ELF-1 (cell line): ENCODE results near the gene SREBF1.
"Not testable (repeated sequence)": the region's sequence is repeated elsewhere in the genome, so short reads cannot be mapped to it uniquely, and the experiment has no call there.

ENCODE experiments used
- DNase-seq: peaks from one replicate; pipeline ENCODE4 v3.0.0-alpha.2; 2016; ENCODE audit warnings: low read depth, low spot score

The SREBF1 gene

DNA sequence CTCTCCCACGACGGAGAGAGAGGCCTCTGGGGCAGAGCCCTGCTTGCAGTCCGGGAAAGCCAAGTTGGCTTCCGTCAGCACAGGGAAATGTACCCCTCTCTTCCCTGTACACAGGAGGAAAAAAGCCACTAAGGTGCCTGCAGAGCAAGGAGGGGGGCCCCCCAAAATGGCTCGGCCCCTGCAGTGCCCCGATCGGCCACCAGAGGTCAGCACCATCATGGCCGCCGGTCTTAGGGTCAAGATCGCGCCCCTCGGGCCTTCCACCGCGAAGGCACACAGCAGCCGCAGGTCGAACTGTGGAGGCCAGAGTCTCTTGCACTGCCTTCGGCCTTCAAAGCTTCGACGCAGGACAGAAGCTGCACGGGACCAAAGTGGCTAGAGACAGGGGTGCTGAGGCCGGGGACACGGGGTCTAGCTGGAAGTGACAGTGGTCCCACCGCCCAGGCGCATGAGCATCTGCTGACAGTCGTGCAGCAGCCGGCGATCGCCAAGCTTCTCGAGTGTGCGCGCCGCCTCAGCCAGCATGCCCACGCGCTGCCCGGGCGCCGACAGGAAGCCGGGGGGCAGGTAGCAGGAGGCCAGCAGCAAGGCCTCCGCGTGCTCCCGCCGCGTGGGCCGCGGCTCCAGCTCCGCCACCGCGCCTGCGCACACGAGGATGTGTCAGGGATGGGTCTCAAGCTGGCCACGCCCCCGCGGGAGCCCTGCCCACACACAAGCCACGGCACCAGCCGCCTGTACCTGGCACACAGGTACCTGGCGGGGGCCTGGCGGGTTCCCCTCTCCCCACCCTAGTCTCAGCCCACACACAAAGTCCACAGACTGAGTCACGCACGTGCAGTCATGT lies 24.4 kb downstream of the SREBF1 start:
- peak; percentile 91 for DNase-seq

DNA sequence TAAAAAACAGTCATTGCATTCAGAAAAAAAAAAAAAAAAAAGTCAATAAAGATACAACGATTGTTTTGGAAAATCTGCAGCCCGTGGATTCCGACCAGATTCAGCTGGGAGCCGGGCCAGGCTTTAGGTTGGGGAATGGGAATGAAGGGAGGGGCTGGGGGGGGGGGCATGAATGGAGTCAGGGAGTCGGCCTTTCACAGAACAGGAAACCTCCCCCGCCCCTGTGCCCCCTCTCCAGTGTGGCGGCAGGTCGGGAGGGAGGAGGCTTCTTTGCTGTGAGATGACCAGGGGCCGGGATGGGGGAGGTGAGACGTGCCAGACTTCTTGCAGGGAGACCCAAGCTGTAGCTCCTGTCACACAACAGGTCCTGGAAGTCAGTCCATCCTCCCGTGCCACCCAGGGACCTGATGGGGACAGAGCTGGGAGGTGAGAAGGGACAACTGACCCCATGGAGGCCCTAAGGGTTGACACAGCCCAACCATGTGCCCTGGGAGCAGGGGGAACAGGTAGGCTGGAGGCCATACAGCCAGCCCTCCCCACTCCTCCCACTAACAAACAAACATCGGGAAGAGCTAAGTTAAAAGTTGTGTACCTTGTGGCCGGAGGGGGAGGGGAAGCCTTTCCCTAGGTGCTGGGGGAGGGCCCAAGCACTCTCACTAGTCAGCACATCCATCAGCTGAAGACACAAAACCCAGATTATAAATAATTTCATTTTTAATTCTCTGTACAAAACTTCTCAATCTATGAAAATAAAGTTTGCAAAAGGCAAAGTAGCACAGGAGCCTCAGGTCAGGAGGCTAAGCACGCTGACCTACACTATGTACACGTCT lies 25.2 kb downstream of the SREBF1 start:
- peak; percentile 73 for DNase-seq

- DNase-seq, result no peak
These were observed 25.9 kb downstream of the SREBF1 start for GRCh38 chr17:17810895-17811248.

GRCh38 chr17:17810084-17810894 lies 26.5 kb downstream of the SREBF1 start:
- peak; percentile 90 for DNase-seq

- no peak for DNase-seq
These were observed 27.2 kb downstream of the SREBF1 start for GRCh38 chr17:17809531-17810083.

DNA sequence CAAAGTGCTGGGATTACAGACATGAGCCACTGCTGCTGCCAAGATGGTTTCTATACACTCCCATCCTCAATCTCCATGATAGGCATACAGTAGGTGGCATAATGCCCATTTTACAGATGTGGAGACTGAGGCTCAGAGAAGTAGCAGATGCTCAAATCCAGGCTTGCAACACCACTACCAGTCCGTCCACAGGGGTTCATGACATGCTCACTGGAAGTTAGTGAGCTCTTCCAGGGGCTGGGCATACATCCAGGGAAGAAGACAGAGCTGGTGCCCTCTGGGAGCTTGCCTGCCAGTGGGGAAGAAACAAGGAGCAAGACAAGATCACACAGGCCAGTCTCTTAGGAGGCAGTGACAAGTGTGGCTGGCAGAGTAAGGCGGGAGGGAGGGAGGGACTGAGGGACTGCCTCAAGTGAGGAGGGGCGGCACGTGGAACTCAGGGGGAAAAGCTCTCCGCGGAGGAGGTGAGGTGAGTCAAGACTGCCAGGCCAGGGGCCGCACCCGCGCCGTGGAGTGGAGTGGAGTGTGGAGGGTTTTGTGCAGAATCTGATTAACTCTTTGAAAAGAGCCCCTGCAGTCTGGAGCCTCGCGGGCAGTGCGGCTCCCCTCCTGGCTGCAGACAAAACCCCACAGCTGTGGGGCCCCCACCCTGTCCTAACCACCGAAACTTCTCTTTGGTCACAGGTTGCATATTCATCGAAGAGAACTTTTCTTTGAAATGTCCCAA lies 27.9 kb downstream of the SREBF1 start:
- DNase-seq, result no peak

DNA sequence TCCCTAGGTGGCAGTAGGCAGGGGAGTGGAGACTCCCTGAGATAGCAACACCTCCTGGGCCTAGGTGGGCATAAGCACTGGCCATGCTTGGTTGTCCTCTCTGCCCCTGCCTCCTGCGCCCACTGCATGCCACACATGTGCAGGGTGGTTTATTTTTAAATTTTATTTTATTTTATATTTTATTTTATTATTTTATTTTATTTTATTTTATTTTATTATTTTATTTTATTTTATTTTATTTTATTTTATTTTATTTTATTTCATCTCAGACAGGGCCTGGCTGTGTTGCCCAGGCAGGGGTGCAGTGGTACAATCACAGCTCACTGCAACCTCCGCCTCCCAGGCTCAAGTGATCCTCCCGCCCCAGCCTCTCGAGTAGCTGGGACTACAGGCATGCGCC lies 28.6 kb downstream of the SREBF1 start:
- DNase-seq, result not testable (repeated sequence)

DNA sequence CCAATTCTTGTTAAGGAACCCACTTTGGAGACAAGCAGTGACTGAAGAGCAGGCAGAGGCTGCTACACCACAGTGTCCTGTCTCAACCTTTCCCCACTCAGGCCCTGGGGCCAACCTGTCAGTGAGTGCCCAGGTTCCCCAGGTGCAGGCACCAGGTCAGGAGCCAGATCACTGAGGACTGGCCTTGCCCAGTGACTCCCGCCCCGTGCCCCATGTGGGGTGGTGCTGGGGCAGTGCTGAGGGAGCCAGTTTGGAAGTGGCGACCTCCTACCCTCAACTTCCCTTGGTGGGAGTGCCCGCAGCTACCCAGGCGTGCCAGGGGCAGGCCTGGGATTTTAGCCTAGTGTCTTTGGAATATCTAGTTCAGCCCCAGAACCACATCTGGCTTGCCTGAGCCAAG lies 29.3 kb downstream of the SREBF1 start:
- no peak for DNase-seq

DNA sequence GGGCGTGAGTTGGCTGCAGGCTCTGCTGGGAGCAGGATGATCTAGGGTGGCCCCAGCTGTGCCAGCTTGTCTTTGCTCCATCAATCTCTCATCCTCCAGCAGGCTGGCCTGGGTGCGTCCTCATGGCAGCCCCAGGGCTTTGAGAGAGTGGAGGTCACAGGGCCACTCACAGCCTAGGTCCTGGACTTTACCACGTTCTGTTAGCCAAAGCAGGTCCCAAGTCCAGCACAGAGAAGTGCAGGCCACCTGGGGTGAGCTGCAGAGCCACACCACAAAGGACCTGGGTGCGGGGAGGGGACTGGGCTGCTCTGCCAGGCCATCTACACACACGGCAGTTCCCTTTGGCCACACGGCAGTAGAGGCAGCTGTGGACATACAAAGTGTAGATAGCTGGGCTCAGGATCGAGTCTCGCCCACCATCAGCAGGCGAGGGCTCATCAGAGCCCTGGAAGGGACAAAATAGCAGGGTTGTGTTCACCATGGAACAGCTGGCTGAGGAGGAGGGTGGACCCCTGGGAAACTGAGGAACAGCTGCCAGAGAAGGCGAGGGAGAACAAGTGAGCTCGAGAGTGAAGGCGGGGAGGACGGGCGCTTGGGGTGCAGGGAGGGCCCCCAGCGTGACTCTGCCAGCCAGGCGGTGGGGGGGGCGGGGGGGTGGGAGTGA lies 30.0 kb downstream of the SREBF1 start:
- DNase-seq, result no peak

DNA sequence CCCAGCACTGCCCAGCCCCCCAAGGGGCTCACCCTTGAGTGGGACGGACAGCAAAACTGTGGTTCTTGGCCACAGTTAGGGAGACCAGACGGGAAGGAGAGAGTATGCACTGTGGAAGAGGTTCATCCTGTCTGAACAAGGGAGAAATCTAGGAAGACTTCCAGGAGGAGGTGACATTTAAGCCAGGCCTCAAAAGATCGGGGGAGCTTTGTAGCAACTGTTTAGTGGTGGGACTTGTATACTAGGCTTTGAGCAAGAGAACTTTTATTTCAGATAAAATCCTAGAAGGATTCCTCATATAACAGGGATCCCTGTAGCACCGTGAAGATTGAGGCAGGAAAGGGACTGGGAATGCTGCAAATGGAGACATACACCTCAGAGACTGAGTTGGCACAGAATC lies 30.8 kb downstream of the SREBF1 start:
- DNase-seq, result no peak

GRCh38 chr17:17805575-17805974 lies 31.2 kb downstream of the SREBF1 start:
- no peak for DNase-seq

DNA sequence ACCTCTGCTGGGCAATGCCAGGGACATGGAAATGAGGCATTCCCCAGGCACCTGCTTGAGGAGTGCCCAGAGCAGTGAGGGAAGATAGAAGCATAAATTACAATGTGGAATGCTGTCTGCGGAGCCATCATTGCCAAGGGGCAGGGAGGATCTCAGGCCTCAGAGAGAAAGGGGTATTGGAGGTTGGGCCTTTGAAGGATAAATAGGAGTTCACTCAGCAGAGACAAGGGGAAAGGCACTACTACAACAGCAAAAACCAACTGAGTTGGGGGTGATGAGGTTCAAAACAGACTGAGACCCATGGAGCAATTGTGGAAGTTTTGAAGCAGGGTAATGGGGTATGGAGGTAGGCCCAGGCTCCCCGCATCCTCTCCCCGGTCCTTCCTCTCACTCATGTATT lies 32.8 kb downstream of the SREBF1 start:
- no peak for DNase-seq

DNA sequence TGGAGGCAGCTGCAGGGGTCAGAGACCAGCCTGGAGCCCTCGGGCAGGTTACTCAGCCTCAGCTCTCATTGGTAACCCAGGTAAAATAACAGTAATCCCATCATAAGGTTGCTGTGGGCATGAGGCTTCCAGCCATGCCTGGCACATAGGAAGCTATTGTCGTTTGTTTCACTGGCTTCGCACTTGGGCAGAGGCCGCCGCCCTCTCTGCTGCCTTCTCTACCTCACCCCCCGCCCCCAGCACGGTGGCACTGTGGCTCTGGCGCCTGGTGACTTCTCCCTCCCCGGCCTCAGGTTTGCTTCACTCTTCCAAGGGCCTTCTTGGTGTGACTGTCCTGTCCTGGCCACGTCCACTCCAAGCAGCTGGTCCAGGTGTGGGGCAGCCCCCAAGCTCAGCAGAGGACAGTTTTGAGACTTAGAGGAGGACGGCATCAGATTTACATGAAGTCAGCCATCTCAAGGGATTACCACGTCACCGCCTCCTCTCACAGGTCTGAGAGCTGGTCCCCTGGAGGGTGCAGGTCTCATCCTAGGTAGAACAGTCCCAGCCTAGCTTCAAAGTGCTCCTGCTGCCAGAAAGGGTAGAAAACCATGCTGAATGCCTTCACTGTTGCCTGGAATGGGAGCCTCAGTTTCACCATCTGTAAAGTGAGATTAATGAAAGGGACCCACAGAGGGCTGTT lies 34.8 kb downstream of the SREBF1 start:
- no peak for DNase-seq

GRCh38 chr17:17800504-17801021 lies 36.2 kb downstream of the SREBF1 start:
- DNase-seq, result no peak

DNA sequence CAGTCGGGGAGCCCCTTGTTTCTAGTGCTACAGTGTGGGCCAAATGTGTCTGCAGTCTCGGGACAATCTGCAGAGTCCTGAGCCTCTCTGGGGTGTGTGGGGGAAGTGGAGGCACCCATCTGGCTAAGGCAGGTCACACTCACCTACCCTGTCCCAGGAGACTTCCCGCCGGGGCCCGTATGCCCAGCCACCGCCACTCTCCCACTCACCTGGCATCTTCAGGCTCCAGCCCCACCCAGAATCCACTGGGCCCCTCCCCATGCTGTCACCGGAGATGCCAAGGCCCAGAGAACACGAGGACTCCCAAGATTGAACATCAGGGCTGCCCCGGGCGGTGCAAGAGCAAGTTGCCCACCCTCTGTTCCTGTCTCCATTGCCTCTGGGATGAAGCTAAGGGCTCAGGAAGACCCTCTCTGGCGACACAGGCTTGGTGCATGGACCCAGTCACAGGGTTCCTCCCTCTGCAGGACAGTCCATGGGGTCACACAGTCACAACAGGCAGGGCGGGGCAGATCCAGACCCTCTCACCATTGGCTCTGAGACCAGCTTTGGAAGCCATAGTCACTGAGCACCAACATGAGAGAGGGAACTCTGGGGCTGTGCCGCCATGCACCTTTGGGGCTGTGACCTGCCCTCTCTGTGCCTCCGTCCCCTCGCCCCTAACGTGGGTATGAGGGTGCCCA lies 38.1 kb downstream of the SREBF1 start:
- no peak for DNase-seq

DNA sequence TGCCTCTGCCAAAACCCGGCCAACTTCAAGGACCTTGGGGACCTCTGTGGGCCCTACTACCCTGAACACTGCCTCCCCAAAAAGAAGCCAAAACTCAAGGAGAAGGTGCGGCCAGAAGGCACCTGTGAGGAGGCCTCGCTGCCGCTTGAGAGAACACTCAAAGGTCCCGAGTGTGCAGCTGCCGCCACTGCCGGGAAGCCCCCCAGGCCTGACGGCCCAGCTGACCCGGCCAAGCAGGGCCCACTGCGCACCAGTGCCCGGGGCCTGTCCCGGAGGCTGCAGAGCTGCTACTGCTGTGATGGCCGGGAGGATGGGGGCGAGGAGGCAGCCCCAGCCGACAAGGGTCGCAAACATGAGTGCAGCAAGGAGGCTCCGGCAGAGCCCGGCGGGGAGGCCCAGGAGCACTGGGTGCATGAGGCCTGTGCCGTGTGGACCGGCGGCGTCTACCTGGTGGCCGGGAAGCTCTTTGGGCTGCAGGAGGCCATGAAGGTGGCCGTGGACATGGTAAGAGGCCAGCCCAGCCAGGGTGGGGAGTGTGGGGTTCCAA lies 38.7 kb downstream of the SREBF1 start:
- DNase-seq, result no peak

DNA sequence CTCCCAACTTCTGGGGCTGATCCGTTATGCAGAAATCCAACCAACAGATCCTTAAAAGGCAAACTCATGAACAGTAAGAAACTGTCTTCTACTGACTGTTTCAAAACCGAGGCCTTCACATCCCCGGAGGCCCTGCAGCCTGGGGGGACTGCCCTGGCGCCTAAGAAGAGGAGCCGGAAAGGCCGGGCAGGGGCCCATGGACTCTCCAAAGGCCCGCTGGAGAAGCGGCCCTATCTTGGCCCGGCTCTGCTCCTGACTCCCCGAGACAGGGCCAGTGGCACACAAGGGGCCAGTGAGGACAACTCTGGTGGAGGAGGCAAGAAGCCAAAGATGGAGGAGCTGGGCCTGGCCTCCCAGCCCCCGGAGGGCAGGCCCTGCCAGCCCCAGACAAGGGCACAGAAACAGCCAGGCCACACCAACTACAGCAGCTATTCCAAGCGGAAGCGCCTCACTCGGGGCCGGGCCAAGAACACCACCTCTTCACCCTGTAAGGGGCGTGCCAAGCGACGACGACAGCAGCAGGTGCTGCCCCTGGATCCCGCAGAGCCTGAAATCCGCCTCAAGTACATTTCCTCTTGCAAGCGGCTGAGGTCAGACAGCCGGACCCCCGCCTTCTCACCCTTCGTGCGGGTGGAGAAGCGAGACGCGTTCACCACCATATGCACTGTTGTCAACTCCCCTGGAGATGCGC lies 39.5 kb downstream of the SREBF1 start:
- no peak for DNase-seq

DNA sequence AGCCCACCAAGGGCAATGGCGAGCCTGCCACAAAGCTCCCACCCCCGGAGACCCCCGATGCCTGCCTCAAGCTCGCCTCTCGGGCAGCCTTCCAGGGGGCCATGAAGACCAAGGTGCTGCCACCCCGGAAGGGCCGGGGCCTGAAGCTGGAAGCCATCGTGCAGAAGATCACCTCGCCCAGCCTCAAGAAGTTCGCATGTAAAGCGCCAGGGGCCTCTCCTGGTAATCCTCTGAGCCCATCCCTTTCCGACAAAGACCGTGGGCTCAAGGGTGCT lies 40.1 kb downstream of the SREBF1 start:
- DNase-seq, result no peak
